GM21526 (cell line): Measurements from ENCODE around the gene LRCH2.

Source experiments
- ATAC-seq: cut with Tn5 transposase; IDR thresholded peaks from one replicate; pipeline ENCODE4 v1.9.1; 2021; ENCODE audit warnings: moderate library complexity; ENCODE audit not compliant: unreplicated experiment, low FRiP score

Gene LRCH2

GRCh38 chrX:115067812-115068211 lies 166.1 kb downstream of the LRCH2 start:
- ATAC-seq, result no peak

- ATAC-seq, result no peak
Measured at GRCh38 chrX:115065304-115065703, 168.6 kb downstream of the LRCH2 start.
